Posterior vena cava (tissue), 2 donors: Measurements from ENCODE around the gene AP1S2. TPM values are rescaled to one million over a fixed set of nuclear protein-coding genes. Genes with fewer than 3 reads are reported as not detected.
"Not testable (repeated sequence)": the region's sequence is repeated elsewhere in the genome, so short reads cannot be mapped to it uniquely, and the experiment has no call there.

Source experiments
- DNase-seq: peaks from one replicate; pipeline ENCODE4 v3.0.0-alpha.2; 2020; ENCODE audit warnings: low spot score
- intact Hi-C, 2 donors: fragments of 100-400 bp; cut with DNase I; formaldehyde crosslinking; loops; one replicate each; pipeline versions ENCODE4 v1.14.1 to v1.14.2; 2022 to 2023
- total RNA-seq, 2 donors: library from RNA; stranded (reverse); fragmentation: NEBNext Ultra II Directional; extraction: Animal tissue kit (Norgen Biotek cat#: 25700); gene quantifications; one replicate each; pipeline ENCODE4 v1.2.1, GENCODE V29; 2021
- donor health status: DM: yes; HTN: yes; CAD: no.
- donor health status: DM: yes; HTN: yes; CAD: no.

Gene AP1S2
- total RNA-seq, 2 donors from 2014 or later = 47.0 to 74.7 TPM

DNA sequence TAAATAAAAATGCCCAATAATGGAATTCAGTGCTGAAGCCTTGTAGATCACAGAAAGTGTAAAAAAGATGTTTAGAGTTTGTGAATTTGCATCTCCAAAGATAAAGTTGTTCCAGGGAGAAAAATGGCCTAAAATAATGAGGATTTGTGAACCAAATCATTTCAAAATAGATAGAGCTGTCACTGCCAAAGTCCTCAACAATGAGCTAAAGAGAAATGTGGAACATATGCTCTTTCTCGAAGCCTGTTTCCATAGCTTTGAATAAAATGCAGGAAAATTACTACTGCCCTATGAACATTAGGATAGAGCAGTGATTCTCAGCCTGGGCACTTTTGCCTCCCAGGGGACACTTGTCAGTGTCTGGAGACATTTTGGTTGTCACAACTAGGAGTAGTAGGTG is 3.4 kb upstream of the AP1S2 start:
- DNase-seq = no peak
- intact Hi-C loops = loop anchor here in 1 of 2 donors (10.0 kb wide), 1 partner anchor 183 kb away; no protein-coding TSS in a partner anchor

DNA sequence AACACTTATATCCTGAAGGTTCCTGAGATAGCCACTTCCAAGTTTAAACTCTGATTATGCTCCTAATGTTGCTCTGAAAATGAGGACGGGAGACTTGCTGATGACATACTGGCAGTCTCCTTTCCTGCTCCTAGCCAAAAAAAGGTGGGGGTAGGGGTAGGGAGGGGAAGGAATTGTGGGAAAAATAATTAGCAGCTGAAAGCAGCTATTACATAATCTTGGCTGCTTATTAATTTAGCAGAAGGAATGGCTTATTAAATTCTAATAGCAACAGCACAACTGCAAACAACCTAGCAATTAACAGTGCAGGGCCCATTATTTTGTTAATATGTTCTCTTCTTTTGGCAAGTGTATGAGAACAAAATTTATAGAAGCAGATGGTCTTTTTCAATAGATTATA is 2.0 kb upstream of the AP1S2 start:
- DNase-seq = no peak
- intact Hi-C loops = loop anchor here in 1 of 2 donors (10.0 kb wide), 1 partner anchor 182 kb away; no protein-coding TSS in a partner anchor

DNA sequence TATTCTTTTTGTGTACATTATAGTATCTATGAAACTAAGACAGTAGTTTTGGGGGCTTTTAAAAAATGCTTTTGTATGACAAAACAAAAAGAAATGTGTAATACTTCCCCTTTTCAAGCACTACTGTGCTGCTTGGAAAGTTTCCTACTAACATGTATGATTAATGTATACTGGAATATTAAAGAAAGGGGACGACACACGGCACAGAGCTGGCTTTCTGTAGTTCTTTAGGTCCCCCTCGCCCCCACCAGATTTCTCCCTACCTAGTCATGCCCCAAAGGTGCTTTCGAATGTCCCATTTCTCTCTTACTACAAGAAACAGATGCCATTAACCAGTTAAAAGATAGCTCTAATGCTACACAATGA is 1.6 kb upstream of the AP1S2 start:
- intact Hi-C loops = loop anchor here in 1 of 2 donors (10.0 kb wide), 1 partner anchor 181 kb away; no protein-coding TSS in a partner anchor
- DNase-seq = no peak

DNA sequence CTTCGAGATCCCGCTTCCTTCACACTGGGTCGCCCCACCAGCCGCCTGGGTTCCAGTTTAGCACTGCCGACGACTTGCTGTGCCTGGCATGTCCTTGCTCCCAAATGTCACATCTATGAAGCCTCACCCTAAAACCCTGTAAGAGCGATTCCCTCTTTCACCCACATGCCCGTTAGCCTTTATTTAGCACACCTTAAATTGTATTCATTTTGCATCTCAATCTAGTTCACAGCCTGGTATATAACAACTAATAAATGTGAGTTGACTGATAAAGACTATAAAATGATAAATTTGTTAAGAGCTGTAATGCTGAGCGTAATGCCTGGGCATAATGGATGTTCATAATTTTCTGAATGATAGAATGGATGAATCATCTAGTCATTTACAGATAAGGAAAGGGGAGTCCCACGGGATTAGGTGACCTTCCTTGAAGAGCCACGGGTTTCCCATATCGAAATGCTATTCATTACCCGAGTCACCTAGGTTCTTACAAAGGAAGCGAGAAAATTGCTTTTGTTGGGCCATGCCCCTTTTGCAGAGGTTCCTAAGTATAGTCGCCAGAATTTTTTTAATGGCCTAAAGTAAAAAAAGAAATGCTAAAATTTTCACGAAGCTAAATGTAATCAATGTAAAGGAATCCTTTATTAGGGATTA is 1.1 kb upstream of the AP1S2 start:
- DNase-seq = no peak
- intact Hi-C loops = loop anchor here in 1 of 2 donors (10.0 kb wide), 1 partner anchor 181 kb away; no protein-coding TSS in a partner anchor

DNA sequence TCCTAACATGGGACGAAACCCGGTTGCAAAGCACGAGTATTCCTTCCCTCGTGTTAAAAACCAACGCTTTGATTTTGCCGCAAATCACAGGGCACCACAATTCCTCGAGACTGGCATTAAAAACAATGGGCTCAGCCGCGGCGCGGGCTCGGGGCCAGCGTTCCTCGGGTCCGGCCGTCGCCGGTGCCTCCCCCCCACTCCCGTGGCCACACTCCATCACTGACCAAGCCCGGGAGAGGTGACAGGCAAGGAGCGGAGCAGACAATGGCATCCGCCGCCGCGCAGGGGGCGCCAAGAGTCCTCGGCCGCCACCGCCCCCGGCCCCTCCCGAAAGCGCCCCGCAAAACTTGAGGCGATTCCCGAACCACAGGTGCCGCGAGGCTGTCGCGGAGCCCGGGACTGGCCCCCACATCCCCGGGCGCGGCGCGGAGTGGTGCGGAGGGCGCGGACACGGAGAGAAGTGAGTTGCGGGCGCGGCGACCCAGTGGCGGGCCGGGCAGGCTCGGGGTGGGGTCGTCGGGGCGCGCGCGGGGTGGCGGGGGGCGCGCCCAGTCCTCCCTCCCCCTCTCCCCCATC is 445 bp downstream of the AP1S2 start:
- peak; percentile 88 for DNase-seq

DNA sequence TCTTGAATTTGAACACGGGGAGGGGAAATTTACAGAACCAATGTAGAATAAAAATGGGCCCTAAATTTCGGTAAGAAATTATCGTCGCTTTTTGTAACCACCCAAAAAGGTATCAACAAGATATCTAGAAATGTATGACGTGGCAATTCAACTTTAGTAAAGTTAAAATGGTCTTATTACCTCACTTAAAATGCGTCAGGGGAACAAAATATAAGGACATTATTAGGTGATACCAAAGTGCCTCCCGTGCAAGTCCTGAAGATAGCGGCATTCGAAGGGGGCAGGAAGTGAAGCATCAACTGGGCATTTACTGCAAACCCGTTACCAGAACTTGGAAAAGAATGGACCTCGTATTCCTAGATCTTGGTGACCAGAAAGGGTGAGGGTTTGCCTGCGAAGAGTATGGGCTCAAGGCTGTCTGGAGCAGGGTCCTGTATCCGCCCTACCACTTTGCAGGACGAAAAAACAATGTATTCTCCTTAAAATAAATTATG is 980 bp downstream of the AP1S2 start:
- intact Hi-C loops = loop anchor here in 1 of 2 donors (10.0 kb wide), 1 partner anchor 179 kb away; no protein-coding TSS in a partner anchor
- DNase-seq = no peak

More for the DNA sequence above, 445 bp downstream of the AP1S2 start:
- intact Hi-C loops = loop anchor here in 1 of 2 donors (10.0 kb wide), 1 partner anchor 179 kb away; no protein-coding TSS in a partner anchor

DNA sequence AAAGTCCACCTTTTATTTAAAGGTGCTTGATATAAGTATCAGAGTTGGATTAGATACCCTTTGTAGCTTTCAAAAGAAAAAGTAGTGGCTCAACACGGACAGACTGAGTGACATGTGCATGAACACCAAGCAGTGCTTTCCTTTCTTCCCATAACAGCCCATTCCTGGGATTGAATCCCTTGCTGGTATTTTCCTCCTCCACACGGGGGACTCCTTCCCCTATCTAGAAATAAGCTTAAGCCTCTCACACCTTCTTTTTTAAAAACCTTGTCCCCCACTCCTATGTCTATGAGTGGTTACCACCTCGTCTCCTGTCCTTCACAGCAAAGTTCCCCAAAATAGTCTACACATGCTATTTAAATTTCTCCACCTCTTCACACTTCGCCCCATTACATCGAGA is 5.1 kb downstream of the AP1S2 start:
- no peak for DNase-seq
- intact Hi-C loops = no loop called here

DNA sequence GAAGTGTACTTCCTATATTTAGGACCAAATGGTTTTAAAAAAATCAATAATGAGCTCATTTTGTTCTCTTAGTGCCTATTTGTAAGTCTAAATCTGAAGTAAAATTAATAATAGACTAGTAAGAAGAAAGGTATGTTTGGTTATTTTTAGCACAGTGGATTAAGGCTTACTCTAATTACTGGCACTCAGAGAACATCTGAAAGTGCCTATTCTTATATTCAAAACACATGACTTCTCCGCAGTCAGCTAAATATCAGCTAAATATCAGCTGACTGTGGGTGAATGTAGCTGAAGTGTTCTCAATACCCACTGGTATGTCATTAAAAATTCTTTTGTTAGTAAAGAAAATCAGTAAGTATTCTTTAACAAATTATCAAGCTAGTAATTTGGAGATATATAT is 6.0 kb downstream of the AP1S2 start:
- no peak for DNase-seq
- intact Hi-C loops = no loop called here

DNA sequence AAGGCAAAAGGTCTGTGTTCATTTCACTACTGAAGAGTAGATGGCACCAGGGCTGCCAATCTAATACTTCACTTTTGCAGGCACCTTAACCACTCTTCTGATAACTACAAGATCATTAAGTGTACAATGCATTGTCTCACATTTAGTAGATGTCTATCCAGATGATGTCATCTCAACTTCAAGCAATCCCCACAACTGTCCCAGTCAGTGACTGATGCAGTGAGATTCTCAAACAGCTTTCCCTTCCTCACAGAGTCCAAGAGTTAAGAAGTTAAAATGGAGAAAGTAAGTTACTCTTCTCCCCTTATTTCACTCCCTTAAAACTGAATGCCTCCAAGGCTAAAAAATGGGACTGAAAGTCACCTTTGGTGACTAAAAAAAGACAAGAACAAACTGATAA is 10.7 kb downstream of the AP1S2 start:
- intact Hi-C loops = no loop called here

DNA sequence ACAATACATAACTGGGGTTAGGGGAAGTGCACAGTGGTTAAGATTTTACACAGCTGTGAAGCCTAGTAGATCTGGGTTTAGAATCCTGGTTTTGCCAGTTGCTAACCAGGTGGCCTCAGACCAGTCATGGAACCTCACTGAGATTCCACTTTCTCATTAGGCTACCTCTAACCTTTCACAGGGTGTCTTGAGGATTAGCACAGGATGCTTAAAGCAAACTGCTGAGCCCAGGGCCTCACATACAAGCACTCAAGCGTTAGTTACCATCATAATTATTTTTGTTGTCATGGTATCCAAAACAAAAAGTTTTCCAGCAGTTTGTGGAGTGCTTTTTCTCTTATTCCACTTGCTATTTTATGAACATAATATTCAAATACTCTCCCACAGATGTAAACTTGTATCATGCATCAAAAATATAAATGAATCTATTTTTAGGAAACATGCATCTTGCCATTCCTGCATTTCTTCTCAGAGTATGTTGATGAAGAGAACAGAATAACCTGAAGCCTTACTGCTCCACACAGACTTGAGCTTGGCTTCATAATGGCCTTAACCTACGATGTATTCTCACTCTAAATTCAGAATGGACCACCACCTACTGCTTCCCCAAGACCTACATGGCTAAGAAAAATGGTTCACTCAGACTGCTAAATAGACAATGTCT is 12.6 kb downstream of the AP1S2 start:
- intact Hi-C loops = no loop called here
- no peak for DNase-seq

More for the DNA sequence above, 10.7 kb downstream of the AP1S2 start:
- no peak for DNase-seq

DNA sequence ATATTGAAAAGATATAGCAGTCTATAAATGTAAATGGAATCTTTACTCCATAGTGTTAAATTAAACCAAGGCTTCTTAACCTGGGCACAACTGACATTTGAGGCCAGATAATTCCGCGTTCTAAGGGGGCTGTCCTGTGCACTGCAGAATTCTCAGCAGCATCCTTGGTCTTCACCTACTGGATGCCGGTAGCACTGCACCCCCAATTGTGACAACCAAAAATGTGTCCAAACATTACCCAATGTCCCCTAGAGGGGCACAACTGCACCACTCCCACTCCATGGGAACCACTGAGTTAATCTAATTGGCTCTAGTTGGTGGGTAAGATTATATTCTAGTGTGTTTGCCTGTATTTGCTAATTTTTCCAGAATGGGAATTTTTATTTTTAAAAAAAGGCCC is 16.6 kb downstream of the AP1S2 start:
- DNase-seq = no peak
- intact Hi-C loops = no loop called here

DNA sequence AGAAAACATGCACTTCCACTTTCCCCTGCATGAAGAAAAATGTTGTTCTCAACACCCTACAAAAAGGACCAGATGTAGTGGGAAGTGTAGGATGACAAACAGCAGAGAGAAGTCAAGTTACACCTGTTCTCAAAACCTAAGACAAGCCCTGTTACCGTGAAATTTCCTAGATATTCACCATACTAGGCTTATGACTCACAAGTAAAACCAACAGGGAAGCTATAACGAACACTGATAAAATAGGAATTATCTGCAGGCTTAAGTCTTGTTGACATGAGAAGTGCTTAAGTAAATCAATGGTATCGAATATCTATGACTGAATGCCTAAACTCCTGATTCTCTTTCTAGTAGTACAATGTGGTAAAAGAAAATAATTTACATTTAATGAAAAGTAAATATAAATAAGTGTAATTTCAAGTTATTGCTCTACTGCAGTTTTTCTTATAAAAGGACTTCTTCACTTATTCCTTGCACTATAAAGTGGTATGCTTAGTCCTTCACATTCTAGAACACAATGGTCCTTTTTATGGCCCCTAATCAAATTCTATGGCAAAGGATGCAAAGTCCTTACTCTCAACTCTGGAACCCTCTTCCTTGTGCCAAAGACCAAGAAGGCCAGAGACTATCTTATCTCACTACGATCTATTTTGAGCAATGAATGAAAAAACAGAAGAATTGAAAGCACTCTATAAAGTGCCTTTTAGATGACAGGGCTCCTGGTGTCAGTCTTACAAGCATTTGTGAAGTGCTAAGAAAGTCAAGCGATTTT is 19.6 kb downstream of the AP1S2 start:
- intact Hi-C loops = no loop called here
- DNase-seq = no peak

DNA sequence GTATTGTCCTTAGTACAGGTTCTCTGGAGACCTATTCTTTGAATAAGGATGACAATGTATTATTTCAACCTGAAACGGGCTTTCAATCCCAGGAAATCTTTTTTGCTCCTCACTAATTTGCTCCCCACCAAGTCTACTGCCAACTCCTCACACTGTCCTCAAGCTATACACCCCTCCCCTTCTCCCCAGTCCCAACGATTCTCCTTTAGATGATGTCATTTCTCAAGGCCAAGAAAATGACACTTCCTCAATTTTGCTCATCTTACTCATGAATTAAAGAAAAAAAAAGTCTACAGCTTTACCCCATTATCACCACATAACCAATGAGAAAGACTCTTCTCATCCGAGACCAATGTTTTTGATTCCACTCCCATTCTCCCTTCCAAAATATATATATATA is 20.6 kb downstream of the AP1S2 start:
- intact Hi-C loops = no loop called here
- DNase-seq = no peak

DNA sequence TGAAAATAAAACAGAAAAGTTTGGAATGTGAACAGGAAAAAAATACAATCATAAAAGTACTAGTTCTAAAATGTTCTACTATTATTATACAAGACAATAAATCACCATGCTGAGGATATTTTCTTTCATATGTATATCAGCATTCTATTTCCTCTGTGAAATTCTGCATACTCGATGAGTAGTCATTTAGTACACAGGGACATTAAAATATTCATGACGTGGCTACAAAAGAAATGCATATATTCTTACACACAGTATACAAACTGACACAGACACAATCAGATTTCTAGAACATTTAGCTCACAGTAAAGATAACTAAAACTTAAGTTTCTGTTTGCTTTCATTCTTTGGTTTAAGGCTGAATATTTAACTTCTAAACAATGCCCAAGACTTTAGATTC is 23.3 kb downstream of the AP1S2 start:
- DNase-seq, intact Hi-C loops: not testable (repeated sequence)

DNA sequence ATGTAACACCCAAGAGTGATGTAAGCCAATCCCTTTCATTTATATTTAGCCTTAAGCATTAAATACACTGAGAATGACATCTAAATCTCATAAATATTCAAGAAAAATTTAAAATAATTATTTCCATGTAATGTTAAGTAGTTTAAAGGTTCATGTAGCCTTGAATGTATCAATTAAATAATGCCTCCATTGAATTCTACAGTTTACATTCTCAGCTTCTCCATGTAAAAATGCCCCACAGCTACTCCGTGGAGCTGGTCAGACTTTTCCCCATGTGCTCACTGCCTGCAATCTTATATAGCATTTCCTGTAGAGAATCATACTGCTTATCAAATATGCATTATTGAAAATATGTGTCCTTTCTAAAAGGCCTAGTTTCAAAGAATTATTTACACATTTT is 25.4 kb downstream of the AP1S2 start:
- intact Hi-C loops = no loop called here
- no peak for DNase-seq

DNA sequence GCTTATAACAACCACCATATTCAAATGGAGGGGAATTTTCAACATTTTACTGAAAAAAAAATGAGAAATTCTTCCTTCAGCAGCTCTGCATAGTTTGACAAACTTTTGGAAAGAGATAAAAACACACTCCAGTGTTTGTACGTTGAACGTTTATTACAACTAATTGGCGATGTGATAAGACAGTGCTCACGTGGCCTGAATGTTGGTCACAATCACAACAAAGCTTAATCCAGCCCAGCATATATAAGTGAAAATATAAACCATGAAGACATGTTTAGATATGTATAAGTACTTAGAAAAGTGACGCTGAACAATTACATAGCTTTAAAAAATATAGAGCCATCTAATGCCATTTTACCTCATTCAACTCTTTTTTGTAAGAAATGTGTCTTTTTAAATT is 28.7 kb downstream of the AP1S2 start:
- no peak for DNase-seq
- intact Hi-C loops = no loop called here

DNA sequence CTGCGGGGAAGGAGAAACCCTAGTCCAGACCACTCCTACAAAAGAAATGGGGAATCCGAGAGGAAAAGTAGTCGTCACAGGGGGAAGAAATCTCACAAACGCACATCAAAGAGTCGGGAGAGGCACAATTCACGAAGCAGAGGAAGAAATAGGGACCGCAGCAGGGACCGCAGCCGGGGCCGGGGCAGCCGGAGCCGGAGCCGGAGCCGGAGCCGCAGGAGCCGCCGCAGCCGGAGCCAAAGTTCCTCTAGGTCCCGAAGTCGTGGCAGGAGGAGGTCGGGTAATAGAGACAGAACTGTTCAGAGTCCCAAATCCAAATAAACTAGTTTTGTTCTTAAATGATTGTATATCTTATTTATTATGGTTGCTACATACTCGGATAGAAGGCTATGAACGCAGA is 31.7 kb downstream of the AP1S2 start:
- intact Hi-C loops = no loop called here
- DNase-seq = no peak

DNA sequence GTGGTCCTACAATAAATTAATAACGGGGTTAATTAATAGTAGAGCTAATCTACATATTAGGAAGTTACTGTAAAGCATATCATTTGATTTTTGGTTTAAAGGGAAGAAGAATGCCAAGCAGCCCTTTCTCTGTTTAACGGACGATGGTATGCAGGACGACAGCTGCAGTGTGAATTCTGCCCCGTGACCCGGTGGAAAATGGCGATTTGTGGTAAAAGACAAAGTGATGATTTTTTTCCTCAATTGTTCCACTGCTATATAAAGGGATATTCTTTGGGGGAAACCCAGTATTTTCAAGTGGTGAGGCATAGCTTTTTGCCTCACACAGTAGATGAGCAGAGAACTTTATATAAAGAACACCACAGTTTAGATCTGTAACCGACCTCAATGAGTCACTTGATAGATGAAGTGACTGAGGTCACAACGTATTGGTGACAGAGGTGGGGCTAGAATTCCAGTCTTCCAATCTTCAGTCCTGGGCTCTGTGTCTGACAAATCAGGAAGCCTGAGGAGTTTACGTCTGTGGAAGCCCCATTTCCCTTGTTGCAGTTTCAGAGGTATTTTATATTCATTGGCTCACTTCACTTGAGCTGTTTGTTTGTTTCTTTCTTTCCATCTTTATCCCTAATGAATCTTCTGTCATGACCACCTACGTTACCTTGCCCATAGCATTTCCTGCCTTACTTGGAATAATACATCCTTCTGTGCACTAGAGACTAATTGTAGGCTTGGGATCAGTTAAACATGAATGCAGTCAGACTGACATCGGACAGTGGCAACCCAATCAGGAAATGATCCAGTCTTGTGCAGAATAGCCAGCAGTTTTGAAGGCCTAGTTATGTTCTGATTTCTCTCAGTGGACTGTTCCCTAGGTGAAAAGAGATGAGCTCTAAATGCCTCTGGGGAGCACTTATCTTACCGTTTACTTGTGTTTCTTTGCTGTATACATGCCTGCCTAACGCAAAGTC is 34.2 kb downstream of the AP1S2 start:
- intact Hi-C loops = no loop called here
- DNase-seq = no peak
